Retinal pigment epithelial cell (primary cell): ENCODE measurements around the gene PLA2G10.
"Not testable (repeated sequence)": the region's sequence is repeated elsewhere in the genome, so short reads cannot be mapped to it uniquely, and the experiment has no call there.

Source experiments
- DNase-seq: peaks from one replicate; pipeline ENCODE4 v3.0.0-alpha.2; 2010; ENCODE audit warnings: low read depth
- H3K4me3 ChIP-seq: 2 replicates; pipeline ENCODE4 v1.5.1; 2011; ENCODE audit warnings: mild to moderate bottlenecking, low read length, control low read depth, moderate library complexity
- CTCF ChIP-seq: conservative IDR thresholded peaks from 2 replicates; pipeline ENCODE4 v1.5.1; 2011; ENCODE audit warnings: low read depth, low read length, control low read depth, inconsistent platforms

The PLA2G10 gene, protein sequence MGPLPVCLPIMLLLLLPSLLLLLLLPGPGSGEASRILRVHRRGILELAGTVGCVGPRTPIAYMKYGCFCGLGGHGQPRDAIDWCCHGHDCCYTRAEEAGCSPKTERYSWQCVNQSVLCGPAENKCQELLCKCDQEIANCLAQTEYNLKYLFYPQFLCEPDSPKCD

DNA sequence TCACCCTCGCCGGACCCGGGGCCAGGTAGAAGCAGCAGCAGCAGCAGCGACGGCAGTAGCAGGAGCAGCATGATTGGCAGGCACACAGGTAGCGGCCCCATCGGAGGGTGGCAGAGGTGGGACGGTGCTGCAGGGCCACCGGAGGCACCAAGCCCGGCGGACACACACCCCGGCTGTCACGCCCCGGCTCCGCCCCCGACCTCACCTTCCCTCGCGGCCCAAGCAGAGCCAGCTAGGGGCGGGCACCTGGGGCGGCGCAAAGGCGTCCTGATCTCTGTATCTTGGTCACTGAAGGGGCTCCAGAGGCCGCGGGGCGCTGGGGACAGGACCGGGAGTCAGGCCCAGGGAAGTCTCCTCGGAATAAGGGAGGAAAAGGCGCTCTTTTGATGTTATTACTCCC is at the start of gene PLA2G10:
Gene PLA2G10 (minus strand): TSS at position 180 of the 400 bp plus-strand sequence. CDS start 79 bp downstream, at position 101.
- H3K4me3 ChIP-seq, DNase-seq: not testable (repeated sequence)

- not testable (repeated sequence) for H3K4me3 ChIP-seq, DNase-seq
These were observed 48.4 kb upstream of the PLA2G10 start, which contains the start of gene NPIPA2 for GRCh38 chr16:14742273-14743128. TSS of gene NPIPA2 (plus strand) at chr16:14742533. CDS start at chr16:14748066, 5,533 bp downstream.

- DNase-seq, H3K4me3 ChIP-seq: not testable (repeated sequence)
These were observed 47.7 kb upstream of the PLA2G10 start for GRCh38 chr16:14741794-14742193.

DNA sequence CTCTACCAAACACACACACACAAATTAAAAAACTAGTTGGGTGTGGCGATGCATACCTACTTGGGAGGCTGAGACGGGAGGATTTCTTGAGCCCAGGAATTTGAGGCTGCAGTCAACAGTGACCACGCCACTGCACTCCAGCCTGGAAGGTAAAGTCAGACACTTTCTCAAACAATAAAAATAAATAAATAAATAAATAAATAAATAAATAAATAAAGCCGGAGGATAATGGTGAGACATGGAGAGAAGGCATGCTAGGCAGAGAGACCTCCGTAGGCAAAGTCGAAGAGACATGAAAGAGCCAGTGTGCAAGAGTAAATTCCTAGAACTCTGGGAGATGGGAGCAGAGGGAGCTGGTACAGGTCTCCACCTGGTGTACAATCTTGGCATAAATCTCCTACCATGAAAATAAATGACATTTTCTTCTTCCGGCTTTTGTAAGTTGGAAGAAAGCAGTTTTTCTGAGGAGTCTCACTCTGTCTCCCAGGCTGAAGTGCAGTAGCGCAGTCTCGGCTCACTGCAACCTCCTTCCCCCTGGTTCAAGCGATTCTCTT is 46.8 kb upstream of the PLA2G10 start:
- not testable (repeated sequence) for DNase-seq, H3K4me3 ChIP-seq

- not testable (repeated sequence) for H3K4me3 ChIP-seq, DNase-seq
These were observed 39.1 kb upstream of the PLA2G10 start for GRCh38 chr16:14733233-14733632.

DNA sequence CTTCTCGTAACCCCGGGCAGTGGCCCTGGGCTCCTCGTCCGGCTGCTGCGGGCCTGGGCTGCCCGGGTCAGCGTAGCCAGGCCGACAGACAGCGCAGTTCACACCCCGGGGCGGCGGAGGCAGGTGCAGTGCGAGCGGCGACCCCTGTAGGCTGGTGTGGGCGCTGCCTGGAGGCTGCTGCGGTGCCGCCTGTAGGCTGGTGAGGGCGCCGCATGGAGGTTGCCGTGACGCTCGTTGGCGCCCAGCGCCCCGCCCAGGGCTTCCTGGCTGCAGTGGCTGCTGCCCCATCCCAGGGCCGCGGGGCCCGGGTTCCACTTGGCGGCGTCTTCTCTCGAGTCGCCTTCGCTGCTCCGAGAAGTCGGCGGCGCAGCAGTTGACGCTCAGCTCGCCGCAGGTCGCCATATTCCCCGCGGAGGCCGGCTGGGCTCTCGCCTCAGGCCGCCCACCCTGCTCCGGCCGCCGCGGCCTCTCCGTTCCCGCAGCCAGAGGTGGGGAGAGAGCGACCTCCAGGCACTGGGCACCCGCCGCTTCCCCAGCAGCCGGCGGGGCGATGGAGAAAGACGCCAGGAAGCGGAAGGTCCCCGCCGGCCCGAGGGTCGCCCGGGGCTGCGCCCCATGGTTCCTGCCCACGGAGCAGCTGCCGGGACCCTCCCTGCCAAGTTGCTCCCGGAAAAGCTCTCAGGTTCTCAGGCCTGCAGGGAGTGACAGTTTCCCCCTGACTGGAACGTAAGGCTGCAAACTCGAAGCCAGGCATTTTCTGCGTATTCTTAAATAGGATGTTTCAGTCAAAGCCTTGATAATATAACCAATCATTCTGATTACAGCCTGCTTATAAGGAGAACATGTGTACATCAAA is 9.3 kb upstream of the PLA2G10 start, which contains the start of gene NPIPA3:
Gene NPIPA3 (plus strand): TSS at position 256 of the 856 bp plus-strand sequence. CDS start 5,533 bp downstream, outside the sequence.
- not testable (repeated sequence) for H3K4me3 ChIP-seq, DNase-seq

DNA sequence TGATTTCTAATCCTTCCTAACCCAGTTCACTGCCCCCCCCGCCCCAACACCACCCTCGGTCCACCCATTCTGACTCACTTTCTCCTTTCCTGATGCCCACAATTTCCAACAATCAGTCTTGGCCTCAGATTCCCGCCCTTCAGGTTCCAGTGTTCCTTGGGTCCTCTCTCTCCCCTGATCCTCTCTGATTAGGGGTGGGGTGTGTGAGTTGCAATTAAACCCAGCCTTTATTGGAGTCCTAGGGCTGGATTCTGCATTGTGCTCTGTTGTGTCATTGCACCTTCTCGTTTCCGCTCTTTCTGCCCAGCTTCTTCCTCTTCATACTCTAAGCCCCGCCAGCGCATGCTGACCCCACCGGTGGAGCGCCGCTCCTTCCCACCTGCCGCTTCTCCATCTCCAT is 8.6 kb upstream of the PLA2G10 start:
- H3K4me3 ChIP-seq, DNase-seq: not testable (repeated sequence)

DNA sequence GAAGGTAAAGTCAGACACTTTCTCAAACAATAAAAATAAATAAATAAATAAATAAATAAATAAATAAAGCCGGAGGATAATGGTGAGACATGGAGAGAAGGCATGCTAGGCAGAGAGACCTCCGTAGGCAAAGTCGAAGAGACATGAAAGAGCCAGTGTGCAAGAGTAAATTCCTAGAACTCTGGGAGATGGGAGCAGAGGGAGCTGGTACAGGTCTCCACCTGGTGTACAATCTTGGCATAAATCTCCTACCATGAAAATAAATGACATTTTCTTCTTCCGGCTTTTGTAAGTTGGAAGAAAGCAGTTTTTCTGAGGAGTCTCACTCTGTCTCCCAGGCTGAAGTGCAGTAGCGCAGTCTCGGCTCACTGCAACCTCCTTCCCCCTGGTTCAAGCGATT is 7.8 kb upstream of the PLA2G10 start:
- DNase-seq: not testable (repeated sequence)

DNA sequence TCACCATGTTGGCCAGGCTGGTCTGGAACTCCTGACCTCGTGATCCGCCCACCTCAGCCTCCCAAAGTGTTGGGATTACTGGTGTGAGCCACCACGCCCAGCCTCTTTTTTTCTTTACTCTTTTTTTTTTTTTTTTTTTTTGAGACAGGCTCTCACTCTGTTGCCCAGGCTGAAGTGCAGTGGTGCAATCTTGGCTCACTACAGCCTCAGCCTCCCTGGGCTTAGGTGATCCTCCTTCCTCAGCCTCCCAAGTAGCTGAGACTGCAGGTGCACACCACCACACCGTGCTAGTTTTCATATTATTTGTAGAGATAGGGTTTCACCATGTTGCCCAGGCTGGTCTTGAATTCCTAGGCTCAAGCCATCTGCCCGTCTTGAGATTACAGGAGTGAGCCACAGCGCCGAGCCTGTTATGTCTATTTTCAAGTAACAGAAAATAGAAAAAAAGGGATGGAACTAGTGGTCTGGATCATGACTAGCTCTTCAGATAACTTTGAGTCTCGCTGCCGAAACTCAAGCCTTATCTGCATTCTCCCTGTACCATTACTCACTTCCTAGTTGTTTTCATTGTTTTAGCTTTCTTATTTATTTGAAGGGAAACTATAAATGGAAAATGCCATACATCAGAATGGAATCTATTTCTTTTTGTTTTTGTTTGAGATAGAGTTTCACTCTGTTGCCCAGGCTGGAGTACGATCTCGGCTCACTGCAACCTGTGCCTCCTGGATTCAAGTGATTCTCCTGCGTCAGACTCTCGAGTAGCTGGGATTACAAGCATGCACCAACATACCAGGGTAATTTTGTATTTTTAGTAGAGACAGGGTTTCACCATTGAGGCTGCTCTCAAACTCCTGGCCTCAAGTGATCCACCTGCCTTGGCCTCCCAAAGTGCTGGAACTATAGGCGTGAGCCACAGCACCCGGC is 8.0 kb downstream of the PLA2G10 start:
- DNase-seq, H3K4me3 ChIP-seq: not testable (repeated sequence)

More for the DNA sequence above, 7.8 kb upstream of the PLA2G10 start:
- H3K4me3 ChIP-seq: not testable (repeated sequence)

DNA sequence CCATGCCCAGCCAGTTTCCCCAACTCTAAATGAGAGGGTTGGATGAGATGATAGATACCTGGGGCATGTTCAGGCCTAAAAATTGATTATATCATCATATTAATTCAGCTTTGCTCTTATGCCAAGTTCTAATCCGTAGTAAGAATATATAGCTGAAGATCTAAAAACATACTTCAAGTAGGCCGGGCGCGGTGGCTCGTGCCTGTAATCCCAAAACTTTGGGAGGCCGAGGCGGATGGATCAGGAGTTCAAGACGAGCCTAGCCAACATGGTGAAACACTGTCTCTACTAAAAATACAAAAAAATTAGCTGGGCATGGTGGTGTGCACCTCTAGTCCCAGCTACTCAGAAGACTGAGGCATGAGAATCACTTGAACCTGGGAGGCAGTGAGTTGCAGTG is 12.0 kb downstream of the PLA2G10 start:
- H3K4me3 ChIP-seq: no peak overlapping the region
- TF ChIP-seq CTCF: no peak
- no peak for DNase-seq

- no peak for TF ChIP-seq CTCF
- DNase-seq: no peak
- no peak overlapping the region for H3K4me3 ChIP-seq
These were observed 13.0 kb downstream of the PLA2G10 start for GRCh38 chr16:14681115-14681514.

GRCh38 chr16:14680396-14680795 is 13.7 kb downstream of the PLA2G10 start:
- H3K4me3 ChIP-seq, DNase-seq: not testable (repeated sequence)
